GM12878 (cell line): Measurements from ENCODE around the gene KLF6. TPM values are rescaled to one million over a fixed set of nuclear protein-coding genes. Genes with fewer than 3 reads are reported as not detected.
A peak's percentile ranks its signal among the peaks of the same experiment; 100 is the strongest.

Source experiments
- ATAC-seq: fragments of 200-7000 bp; cut with Tn5 transposase; 3 replicates; pipeline ENCODE4 v1.9.1; 2020; ENCODE audit warnings: mild to moderate bottlenecking, moderate library complexity
- BruUV-seq: library from RNA; stranded (reverse); fragments of 400-500 nt; replicated peaks from 2 replicates; lab custom pipeline; 2021; lab: Mats Ljungman, UMichigan
- CTCF ChIA-PET: fragments of 300-600 bp; sonication (Branson Sonifier 250); formaldehyde crosslinking; extraction: SDS; loops from one replicate; lab custom pipeline; 2021; ENCODE audit warnings: inconsistent platforms; lab: Yijun Ruan, JAX
- POLR2A ChIA-PET: fragments of 350-600 bp; formaldehyde crosslinking; extraction: SDS; loops from one replicate; lab custom pipeline; 2021; ENCODE audit warnings: inconsistent platforms; lab: Charles Lee
- RAD21 ChIA-PET: fragments of 300-600 bp; sonication (Branson Sonifier 250); formaldehyde crosslinking; loops from one replicate; lab custom pipeline; 2023; ENCODE audit warnings: antibody characterized with exemption; ENCODE audit not compliant: unreplicated experiment; lab: Charles Lee
- SMC1A ChIA-PET: fragments of 300-600 bp; sonication (Branson Sonifier 250); formaldehyde crosslinking; loops from one replicate; lab custom pipeline; 2023; ENCODE audit not compliant: unreplicated experiment, uncharacterized antibody; lab: Charles Lee
- DNase-seq: peaks from one replicate; pipeline ENCODE4 v3.0.0-alpha.2; 2011; ENCODE audit warnings: low read depth, low spot score
- FAIRE-seq: peaks from 3 replicates; lab custom pipeline; 2011; peaks lifted over from hg19 to GRCh38; lab: Jason Lieb, UNC
- H2AFZ ChIP-seq: 2 replicates; pipeline ENCODE4 v1.6.0; 2011; ENCODE audit warnings: low read depth, low read length, control low read depth; ENCODE audit not compliant: control insufficient read depth
- H3K27ac ChIP-seq: 2 replicates; pipeline ENCODE4 v1.5.1; 2011; ENCODE audit warnings: control low read depth; ENCODE audit not compliant: control insufficient read depth, insufficient read depth
- H3K27me3 ChIP-seq, 2 experiments: replicated peaks in 1 of 2; 2 replicates each; pipeline versions ENCODE4 v1.6.0 to v1.6.1; 2011; ENCODE audit warnings: low read length in 1 of 2; ENCODE audit not compliant: control insufficient read depth in 2 of 2, insufficient read depth in 2 of 2
- H3K36me3 ChIP-seq, 2 experiments: 2 replicates each; pipeline ENCODE4 v1.5.1; 2011; ENCODE audit warnings: low read length in 1 of 2; ENCODE audit not compliant: control insufficient read depth in 2 of 2, insufficient read depth in 2 of 2
- H3K4me1 ChIP-seq: 2 replicates; pipeline ENCODE4 v1.6.1; 2011; ENCODE audit warnings: mild to moderate bottlenecking, low read length, moderate library complexity, mixed read lengths; ENCODE audit not compliant: control insufficient read depth, insufficient read depth
- H3K4me2 ChIP-seq: 2 replicates; pipeline ENCODE4 v1.6.0; 2011; ENCODE audit warnings: control low read depth; ENCODE audit not compliant: control insufficient read depth, insufficient read depth
- H3K4me3 ChIP-seq: fragments of 200-600 bp; sonication (generic); 2 replicates; pipeline ENCODE4 v1.5.1; 2016
- H3K79me2 ChIP-seq: 2 replicates; pipeline ENCODE4 v1.6.0; 2011; ENCODE audit warnings: low read length; ENCODE audit not compliant: control insufficient read depth, insufficient read depth
- H3K9ac ChIP-seq: 2 replicates; pipeline ENCODE4 v1.8.0; 2011; ENCODE audit warnings: low read length, control low read depth, mixed read lengths; ENCODE audit not compliant: control insufficient read depth, insufficient read depth
- H3K9me3 ChIP-seq: replicated peaks from 3 replicates; pipeline ENCODE4 v1.5.1; 2011; ENCODE audit warnings: mild to moderate bottlenecking, low read length; ENCODE audit not compliant: control insufficient read depth, insufficient read depth
- H4K20me1 ChIP-seq: 2 replicates; pipeline ENCODE4 v1.6.0; 2011; ENCODE audit not compliant: control insufficient read depth, insufficient read depth
- IRF4 ChIP-seq: IDR thresholded peaks from 2 replicates; pipeline ENCODE4 v1.6.1; 2011; ENCODE audit warnings: low read depth, low read length
- POLR2AphosphoS5 ChIP-seq: IDR thresholded peaks from 2 replicates; pipeline ENCODE4 v1.6.1; 2011; ENCODE audit warnings: mild to moderate bottlenecking, low read length, inconsistent platforms
- RAD51 ChIP-seq: fragments of 450-650 bp; IDR thresholded peaks from 2 replicates; pipeline ENCODE4 v1.6.1; 2016; ENCODE audit warnings: moderate library complexity, mild to moderate bottlenecking, inconsistent platforms
- WGBS: methylation state at CpG from one replicate; pipeline ENCODE4 v1.1.6; 2016; ENCODE audit warnings: low lambda C conversion rate; ENCODE audit not compliant: insufficient replicate concordance, insufficient coverage; ENCODE audit errors: missing lambda C conversion rate; 5-methylcytosine and 5-hydroxymethylcytosine counted together
- in situ Hi-C: fragments of 300-500 bp; cut with MboI; formaldehyde crosslinking; loops from 9 replicates; pipeline ENCODE4 v1.14.3; 2018; ENCODE audit warnings: mixed read lengths
- intact Hi-C: fragments of 100-400 bp; cut with micrococcal nuclease; formaldehyde crosslinking; loops from one replicate; pipeline ENCODE4 v1.14.2; 2022; ENCODE audit not compliant: unreplicated experiment
- polyA plus RNA-seq, 11 experiments: library from polyadenylated mRNA; depleted of rRNA in 4 of 11; unstranded in 6 of 11; stranded (reverse) in 5 of 11; fragments of >200 nt; fragmentation: Nextera tagmentation in 4 of 11; fragmentation: Illumina TruSeq in 1 of 11; extraction: Ambion mirVana in 4 of 11; extraction: Trizol in 1 of 11; gene quantifications; 1 replicate in 1 of 11; 2 replicates in 10 of 11; pipeline versions ENCODE4 v1.2.1 to v1.2.3, GENCODE V29; 2011 to 2016; ENCODE audit warnings: inconsistent platforms in 2 of 11, missing spikeins in 2 of 11, low read depth in 1 of 11
- total RNA-seq, 4 experiments: library from RNA; depleted of rRNA in 3 of 4; stranded (reverse); fragments of >200 nt in 3 of 4; fragmentation: Illumina TruSeq in 1 of 4; extraction: Trizol in 1 of 4; gene quantifications; 2 replicates each; pipeline versions ENCODE4 v1.2.1 to v1.2.3, GENCODE V29; 2013 to 2021
- TF ChIP-seq, protein P1 (sequence below): fragments of 450-650 bp; formaldehyde crosslinking; IDR thresholded peaks from 2 replicates; pipeline ENCODE4 v1.5.0; 2022; ENCODE audit warnings: mild to moderate bottlenecking, missing genetic modification characterization
- TF ChIP-seq, protein P2 (sequence below): fragments of 450-650 bp; IDR thresholded peaks from 2 replicates; pipeline ENCODE4 v1.6.1; 2018; ENCODE audit warnings: mild to moderate bottlenecking, low read depth, moderate library complexity; ENCODE audit not compliant: partially characterized antibody

KLF6 gene
- total and polyA plus RNA-seq, 10 of the 15 experiments (the other 5 are each of a cell fraction or from before 2014, with no cell fraction given), result 7.4 to 54.1 (median 23.5) TPM

DNA sequence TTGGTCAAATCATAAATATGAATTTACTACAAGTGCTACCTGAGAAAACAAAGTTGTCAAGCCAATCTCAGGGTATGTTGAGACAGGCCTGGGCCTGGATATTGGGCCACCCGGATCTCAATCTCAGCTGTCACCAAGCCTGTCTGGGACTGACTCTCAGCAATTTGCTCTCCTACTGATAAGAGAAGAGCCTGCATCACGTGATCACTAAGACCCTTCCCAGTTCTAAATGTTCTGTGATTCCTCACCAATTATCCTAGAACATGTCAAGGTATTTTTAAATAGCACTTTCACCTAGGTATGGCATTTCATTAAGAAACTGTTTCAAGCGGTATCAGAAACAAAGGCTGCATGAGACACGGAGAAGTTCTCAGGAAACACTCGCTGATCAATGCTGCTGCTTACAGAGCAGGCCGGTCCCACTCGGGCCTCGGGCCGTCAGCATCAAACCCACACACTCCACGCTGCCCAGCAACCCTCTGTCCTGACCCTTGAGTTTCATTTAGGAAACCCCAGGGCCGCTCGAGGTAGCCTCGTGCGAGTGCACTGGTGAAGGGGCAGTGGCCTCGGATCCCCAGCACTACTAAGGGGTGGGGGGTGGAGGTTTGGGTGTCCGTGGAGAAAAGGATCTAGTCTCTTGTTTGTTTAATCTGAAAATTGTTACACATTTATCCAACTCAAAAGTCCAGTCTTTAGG lies 4.1 kb downstream of the KLF6 start:
- H4K20me1 ChIP-seq, result no peaks in the 10 kb centered on the region; the same call in 1 of the 2 replicates
- H2AFZ ChIP-seq, result no peak overlapping the region
- peaks cover 31 to 40% of the 10 kb centered on the region in 2 experiments for H3K36me3 ChIP-seq
- H3K9ac ChIP-seq, result peak overlapping the region; percentile 98
- no TSS peak for BruUV-seq
- ChIA-PET RAD21 (interaction anchor here (0.9 to 6.3 kb wide), 15 partner anchors 20 to 157 kb away, joined by 3 to 98 read pairs (median 11); no protein-coding TSS in a partner anchor), POLR2A (interaction anchor here (0.9 to 4.8 kb wide), 5 partner anchors 24 to 94 kb away, joined by 3 to 51 read pairs (median 5); no protein-coding TSS in a partner anchor), SMC1A (interaction anchor here (1.0 to 6.8 kb wide), 15 partner anchors 9 to 583 kb away, joined by 3 to 73 read pairs (median 5); no protein-coding TSS in a partner anchor), CTCF (interaction anchor here (1.0 to 3.4 kb wide), 10 partner anchors 16 to 876 kb away, joined by 3 to 18 read pairs (median 5); no protein-coding TSS in a partner anchor)
- no peaks in the 10 kb centered on the region for H3K27me3 ChIP-seq
- no peak for ATAC-seq
- peak overlapping the region; percentile 98; the same call in 1 of the 2 replicates for H3K27ac ChIP-seq
- DNase-seq, result no peak
- no peak for FAIRE-seq
- TF ChIP-seq, protein P1, sequence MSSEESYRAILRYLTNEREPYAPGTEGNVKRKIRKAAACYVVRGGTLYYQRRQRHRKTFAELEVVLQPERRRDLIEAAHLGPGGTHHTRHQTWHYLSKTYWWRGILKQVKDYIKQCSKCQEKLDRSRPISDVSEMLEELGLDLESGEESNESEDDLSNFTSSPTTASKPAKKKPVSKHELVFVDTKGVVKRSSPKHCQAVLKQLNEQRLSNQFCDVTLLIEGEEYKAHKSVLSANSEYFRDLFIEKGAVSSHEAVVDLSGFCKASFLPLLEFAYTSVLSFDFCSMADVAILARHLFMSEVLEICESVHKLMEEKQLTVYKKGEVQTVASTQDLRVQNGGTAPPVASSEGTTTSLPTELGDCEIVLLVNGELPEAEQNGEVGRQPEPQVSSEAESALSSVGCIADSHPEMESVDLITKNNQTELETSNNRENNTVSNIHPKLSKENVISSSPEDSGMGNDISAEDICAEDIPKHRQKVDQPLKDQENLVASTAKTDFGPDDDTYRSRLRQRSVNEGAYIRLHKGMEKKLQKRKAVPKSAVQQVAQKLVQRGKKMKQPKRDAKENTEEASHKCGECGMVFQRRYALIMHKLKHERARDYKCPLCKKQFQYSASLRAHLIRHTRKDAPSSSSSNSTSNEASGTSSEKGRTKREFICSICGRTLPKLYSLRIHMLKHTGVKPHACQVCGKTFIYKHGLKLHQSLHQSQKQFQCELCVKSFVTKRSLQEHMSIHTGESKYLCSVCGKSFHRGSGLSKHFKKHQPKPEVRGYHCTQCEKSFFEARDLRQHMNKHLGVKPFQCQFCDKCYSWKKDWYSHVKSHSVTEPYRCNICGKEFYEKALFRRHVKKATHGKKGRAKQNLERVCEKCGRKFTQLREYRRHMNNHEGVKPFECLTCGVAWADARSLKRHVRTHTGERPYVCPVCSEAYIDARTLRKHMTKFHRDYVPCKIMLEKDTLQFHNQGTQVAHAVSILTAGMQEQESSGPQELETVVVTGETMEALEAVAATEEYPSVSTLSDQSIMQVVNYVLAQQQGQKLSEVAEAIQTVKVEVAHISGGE (CRISPR knock-in tag), result 0 out of 2 replicates have a peak, but pooled peaks have one; percentile 34
- TF ChIP-seq POLR2AphosphoS5, result peak; percentile 53
- no peak for TF ChIP-seq IRF4
- TF ChIP-seq, protein P2, sequence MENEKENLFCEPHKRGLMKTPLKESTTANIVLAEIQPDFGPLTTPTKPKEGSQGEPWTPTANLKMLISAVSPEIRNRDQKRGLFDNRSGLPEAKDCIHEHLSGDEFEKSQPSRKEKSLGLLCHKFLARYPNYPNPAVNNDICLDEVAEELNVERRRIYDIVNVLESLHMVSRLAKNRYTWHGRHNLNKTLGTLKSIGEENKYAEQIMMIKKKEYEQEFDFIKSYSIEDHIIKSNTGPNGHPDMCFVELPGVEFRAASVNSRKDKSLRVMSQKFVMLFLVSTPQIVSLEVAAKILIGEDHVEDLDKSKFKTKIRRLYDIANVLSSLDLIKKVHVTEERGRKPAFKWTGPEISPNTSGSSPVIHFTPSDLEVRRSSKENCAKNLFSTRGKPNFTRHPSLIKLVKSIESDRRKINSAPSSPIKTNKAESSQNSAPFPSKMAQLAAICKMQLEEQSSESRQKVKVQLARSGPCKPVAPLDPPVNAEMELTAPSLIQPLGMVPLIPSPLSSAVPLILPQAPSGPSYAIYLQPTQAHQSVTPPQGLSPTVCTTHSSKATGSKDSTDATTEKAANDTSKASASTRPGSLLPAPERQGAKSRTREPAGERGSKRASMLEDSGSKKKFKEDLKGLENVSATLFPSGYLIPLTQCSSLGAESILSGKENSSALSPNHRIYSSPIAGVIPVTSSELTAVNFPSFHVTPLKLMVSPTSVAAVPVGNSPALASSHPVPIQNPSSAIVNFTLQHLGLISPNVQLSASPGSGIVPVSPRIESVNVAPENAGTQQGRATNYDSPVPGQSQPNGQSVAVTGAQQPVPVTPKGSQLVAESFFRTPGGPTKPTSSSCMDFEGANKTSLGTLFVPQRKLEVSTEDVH, result no peak
- peak; percentile 82 for TF ChIP-seq RAD51
- peak overlapping the region; percentile 87 for H3K4me2 ChIP-seq
- intact Hi-C loops (loop anchor here (2.0 to 10.0 kb wide), 6 partner anchors 159 to 874 kb away; no protein-coding TSS in a partner anchor), in situ Hi-C loops (loop anchor here (5.0 kb wide), 1 partner anchor 251 kb away; no protein-coding TSS in a partner anchor)
- H3K4me3 ChIP-seq, result peak overlapping the region; percentile 93
- WGBS, result 65% methylated on average over 16 of the region's 16 CpGs
- H3K9me3 ChIP-seq, result no peaks in the 10 kb centered on the region
- peaks cover 75% of the 10 kb centered on the region for H3K79me2 ChIP-seq
- H3K4me1 ChIP-seq, result peaks cover 12% of the 10 kb centered on the region
